Keratinocyte (primary cell): ENCODE data around the gene PRR36. TPM values are rescaled to one million over a fixed set of nuclear protein-coding genes. Genes with fewer than 3 reads are reported as not detected.

Experiments
- DNase-seq: peaks from one replicate; pipeline ENCODE4 v3.0.0-alpha.2; 2011; ENCODE audit warnings: low read depth, missing footprints, low spot score
- FAIRE-seq: peaks from 2 replicates; lab custom pipeline; 2011; peaks lifted over from hg19 to GRCh38; lab: Jason Lieb, UNC
- H2AFZ ChIP-seq: 2 replicates; pipeline ENCODE4 v1.6.0; 2012; ENCODE audit warnings: low read length, control low read depth, inconsistent platforms; ENCODE audit not compliant: control insufficient read depth
- H3K27ac ChIP-seq: 2 replicates; pipeline ENCODE4 v1.5.1; 2011; ENCODE audit warnings: low read length; ENCODE audit not compliant: control insufficient read depth, insufficient read depth
- H3K27me3 ChIP-seq: 3 replicates; pipeline ENCODE4 v1.6.0; 2011; ENCODE audit warnings: low read length; ENCODE audit not compliant: control insufficient read depth, insufficient read depth; ENCODE audit errors: extremely low read depth
- H3K36me3 ChIP-seq, 2 experiments: 2 replicates in 1 of 2; 3 replicates in 1 of 2; pipeline ENCODE4 v1.5.1; 2011; ENCODE audit warnings: low read length in 2 of 2, mild to moderate bottlenecking in 1 of 2; ENCODE audit not compliant: control insufficient read depth in 2 of 2, insufficient read depth in 2 of 2; ENCODE audit errors: extremely low read depth in 1 of 2
- H3K4me1 ChIP-seq: 3 replicates; pipeline ENCODE4 v1.5.1; 2011; ENCODE audit warnings: low read length; ENCODE audit not compliant: control insufficient read depth, insufficient read depth; ENCODE audit errors: extremely low read depth
- H3K4me2 ChIP-seq: 3 replicates; pipeline ENCODE4 v1.6.0; 2011; ENCODE audit warnings: low read depth, low read length; ENCODE audit not compliant: control insufficient read depth, insufficient read depth; ENCODE audit errors: extremely low read depth
- H3K4me3 ChIP-seq, 3 experiments: fragments of 200-600 bp in 1 of 3; sonication (generic) in 1 of 3; 2 replicates in 2 of 3; 3 replicates in 1 of 3; pipeline ENCODE4 v1.5.1; 2011 to 2016; ENCODE audit warnings: low read length in 3 of 3, mild to moderate bottlenecking in 3 of 3, control low read depth in 2 of 3, inconsistent platforms in 1 of 3, low read depth in 1 of 3, mixed read lengths in 1 of 3, mixed run types in 1 of 3, moderate library complexity in 1 of 3; ENCODE audit not compliant: control insufficient read depth in 2 of 3, insufficient read depth in 2 of 3; ENCODE audit errors: extremely low read depth in 1 of 3
- H3K79me2 ChIP-seq: 2 replicates; pipeline ENCODE4 v1.6.0; 2012; ENCODE audit warnings: low read length; ENCODE audit not compliant: control insufficient read depth, insufficient read depth
- H3K9ac ChIP-seq: 3 replicates; pipeline ENCODE4 v1.6.0; 2011; ENCODE audit warnings: low read length; ENCODE audit not compliant: control insufficient read depth, insufficient read depth; ENCODE audit errors: extremely low read depth
- H3K9me1 ChIP-seq: 3 replicates; pipeline ENCODE4 v1.6.0; 2011; ENCODE audit warnings: low read length; ENCODE audit not compliant: control insufficient read depth, insufficient read depth; ENCODE audit errors: extremely low read depth
- H3K9me3 ChIP-seq: 2 replicates; pipeline ENCODE4 v1.5.1; 2012; ENCODE audit warnings: low read depth, low read length; ENCODE audit not compliant: control insufficient read depth
- H4K20me1 ChIP-seq: 3 replicates; pipeline ENCODE4 v1.6.0; 2011; ENCODE audit warnings: low read length; ENCODE audit not compliant: control insufficient read depth, insufficient read depth; ENCODE audit errors: extremely low read depth
- EZH2 ChIP-seq: IDR thresholded peaks from one replicate; pipeline ENCODE4 v1.6.1; 2012; ENCODE audit warnings: inconsistent platforms, mild to moderate bottlenecking, low read length, moderate library complexity
- dilution Hi-C: fragments of 300-500 bp; cut with MboI; formaldehyde crosslinking; loops from one replicate; pipeline ENCODE4 v1.7.0; 2020; ENCODE audit warnings: low sequenced_read_pairs; ENCODE audit not compliant: extremely low pct_ligation_motif_present
- polyA plus RNA-seq, 5 experiments: library from polyadenylated mRNA; depleted of rRNA in 3 of 5; stranded (reverse) in 3 of 5; stranded (forward) in 1 of 5; unstranded in 1 of 5; fragments of >200 nt; gene quantifications; 1 replicate in 1 of 5; 2 replicates in 3 of 5; 3 replicates in 1 of 5; pipeline versions ENCODE4 v1.2.1 to v1.2.3, GENCODE V29; 2011 to 2012; ENCODE audit warnings: missing spikeins in 2 of 5, low read depth in 1 of 5, low replicate concordance in 1 of 5
- TF ChIP-seq, protein P1 (sequence below), 3 experiments: IDR thresholded peaks in 1 of 3; conservative IDR thresholded peaks in 1 of 3; optimal IDR thresholded peaks in 1 of 3; 2 replicates in 2 of 3; 3 replicates in 1 of 3; pipeline versions ENCODE3 to v1.5.1; 2011; ENCODE audit warnings: low read length in 3 of 3, mild to moderate bottlenecking in 3 of 3, moderate library complexity in 2 of 3, control low read depth in 1 of 3, inconsistent platforms in 1 of 3; ENCODE audit not compliant: insufficient read depth in 2 of 3; ENCODE audit errors: extremely low read depth in 1 of 3

PRR36 gene
- polyA plus RNA-seq, 1 donor (not counting 4 experiments of a cell fraction or from before 2014, with no cell fraction given) = not detected

DNA sequence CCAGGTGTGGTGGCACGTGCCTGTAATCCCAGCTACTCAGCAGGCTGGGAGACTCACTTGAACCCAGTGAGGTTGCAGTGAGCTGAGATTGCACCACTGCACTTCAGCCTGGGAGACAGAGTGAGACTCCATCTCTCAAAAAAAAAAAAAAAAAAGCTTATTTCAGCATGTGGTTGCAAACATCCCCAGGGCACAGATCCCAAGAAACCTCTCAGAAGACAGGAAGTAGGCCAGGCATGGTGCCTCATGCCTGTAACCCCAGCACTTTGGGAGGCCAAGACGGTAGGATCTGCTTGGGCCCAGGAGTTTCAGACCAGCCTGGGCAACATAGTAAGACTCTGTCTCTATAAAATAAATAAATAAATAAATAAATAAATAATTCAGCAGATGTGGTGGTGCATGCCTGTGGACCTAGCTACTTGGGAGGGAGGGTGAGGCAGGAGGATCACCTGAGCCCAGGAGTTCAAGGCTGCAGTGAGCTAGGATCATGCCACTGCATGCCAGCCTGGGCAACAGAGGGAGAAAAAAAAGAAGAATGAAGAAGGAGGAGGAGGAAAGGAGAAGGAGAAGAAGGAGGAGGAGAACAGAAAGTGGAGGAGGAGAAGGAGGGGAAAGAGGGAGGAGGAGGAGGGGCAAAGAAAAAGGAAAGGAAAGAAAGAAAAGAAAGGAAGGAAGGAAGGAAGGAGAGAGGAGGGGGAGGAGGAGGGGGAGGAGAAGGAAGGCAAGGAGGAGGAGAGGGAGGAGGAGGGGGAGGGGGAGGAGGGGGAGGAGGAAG is 9.8 kb upstream of the PRR36 start:
- DNase-seq (no peak), FAIRE-seq (no peak)
- peaks cover 4% of the 10 kb centered on the region for H3K79me2 ChIP-seq
- H3K9me1 ChIP-seq = no peaks in the 10 kb centered on the region
- no peaks in the 10 kb centered on the region for H3K27me3 ChIP-seq
- no peak overlapping the region for H2AFZ ChIP-seq
- no peaks in the 10 kb centered on the region for H3K36me3 ChIP-seq
- no peaks in the 10 kb centered on the region for H4K20me1 ChIP-seq
- H3K9ac ChIP-seq = no peak overlapping the region
- no peak overlapping the region for H3K27ac ChIP-seq
- no peaks in the 10 kb centered on the region for H3K9me3 ChIP-seq
- H3K4me3 ChIP-seq = no peak overlapping the region
- dilution Hi-C loops = no loop called here
- no peak overlapping the region for H3K4me2 ChIP-seq
- H3K4me1 ChIP-seq = peaks cover 6% of the 10 kb centered on the region
- TF ChIP-seq EZH2 = no peak
- TF ChIP-seq, protein P1, sequence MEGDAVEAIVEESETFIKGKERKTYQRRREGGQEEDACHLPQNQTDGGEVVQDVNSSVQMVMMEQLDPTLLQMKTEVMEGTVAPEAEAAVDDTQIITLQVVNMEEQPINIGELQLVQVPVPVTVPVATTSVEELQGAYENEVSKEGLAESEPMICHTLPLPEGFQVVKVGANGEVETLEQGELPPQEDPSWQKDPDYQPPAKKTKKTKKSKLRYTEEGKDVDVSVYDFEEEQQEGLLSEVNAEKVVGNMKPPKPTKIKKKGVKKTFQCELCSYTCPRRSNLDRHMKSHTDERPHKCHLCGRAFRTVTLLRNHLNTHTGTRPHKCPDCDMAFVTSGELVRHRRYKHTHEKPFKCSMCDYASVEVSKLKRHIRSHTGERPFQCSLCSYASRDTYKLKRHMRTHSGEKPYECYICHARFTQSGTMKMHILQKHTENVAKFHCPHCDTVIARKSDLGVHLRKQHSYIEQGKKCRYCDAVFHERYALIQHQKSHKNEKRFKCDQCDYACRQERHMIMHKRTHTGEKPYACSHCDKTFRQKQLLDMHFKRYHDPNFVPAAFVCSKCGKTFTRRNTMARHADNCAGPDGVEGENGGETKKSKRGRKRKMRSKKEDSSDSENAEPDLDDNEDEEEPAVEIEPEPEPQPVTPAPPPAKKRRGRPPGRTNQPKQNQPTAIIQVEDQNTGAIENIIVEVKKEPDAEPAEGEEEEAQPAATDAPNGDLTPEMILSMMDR (optimal IDR thresholded peaks at IDR 0.05 in 1 of 3, IDR thresholded peaks at IDR 0.05 in 1 of 3, conservative IDR thresholded peaks at IDR 0.05 in 1 of 3; ENCODE audit: extremely low read depth in 1 of 3, insufficient read depth in 2 of 3, low read length in 3 of 3) = no peak

DNA sequence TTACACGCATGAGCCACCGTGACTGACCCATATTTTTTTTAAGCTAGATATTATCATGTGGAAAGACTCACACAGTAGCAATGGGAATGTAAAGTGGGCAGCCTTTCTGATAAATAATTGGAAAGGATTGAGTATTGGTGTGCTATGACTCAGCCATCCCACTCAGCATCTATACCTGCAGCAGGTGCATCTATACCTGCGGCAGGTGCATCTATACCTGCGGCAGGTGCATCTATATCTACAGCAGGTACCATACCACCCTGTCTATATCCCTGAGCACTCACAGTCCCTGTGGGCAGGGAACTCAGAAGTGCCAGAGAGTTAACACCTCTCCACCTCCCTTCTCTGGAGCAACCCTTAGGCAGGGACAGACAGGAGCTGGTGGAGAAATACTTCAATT is 8.9 kb upstream of the PRR36 start:
- DNase-seq = no peak
- TF ChIP-seq, protein P1 (optimal IDR thresholded peaks at IDR 0.05 in 1 of 3, IDR thresholded peaks at IDR 0.05 in 1 of 3, conservative IDR thresholded peaks at IDR 0.05 in 1 of 3; ENCODE audit: extremely low read depth in 1 of 3, insufficient read depth in 2 of 3, low read length in 3 of 3) = no peak
- no peak for TF ChIP-seq EZH2
- H4K20me1 ChIP-seq = no peaks in the 10 kb centered on the region
- H3K27me3 ChIP-seq = no peaks in the 10 kb centered on the region
- H3K27ac ChIP-seq = no peak overlapping the region
- H3K9me3 ChIP-seq = no peaks in the 10 kb centered on the region
- FAIRE-seq = no peak
- no peaks in the 10 kb centered on the region for H3K9me1 ChIP-seq
- peaks cover 2% of the 10 kb centered on the region for H3K4me1 ChIP-seq
- H3K79me2 ChIP-seq = no peaks in the 10 kb centered on the region
- H3K4me2 ChIP-seq = no peak overlapping the region
- H3K36me3 ChIP-seq = no peaks in the 10 kb centered on the region
- dilution Hi-C loops = no loop called here
- H3K4me3 ChIP-seq = no peak overlapping the region
- no peak overlapping the region for H3K9ac ChIP-seq
- H2AFZ ChIP-seq = no peak overlapping the region
